Prostate gland (tissue), 2 donors: Measurements from ENCODE around the gene PIRT.

ENCODE experiments used
- POLR2A ChIP-seq: fragments of 450-650 bp; IDR thresholded peaks from one replicate; pipeline ENCODE4 v1.6.1; 2016; ENCODE audit warnings: antibody characterized with exemption, mild to moderate bottlenecking
- POLR2AphosphoS5 ChIP-seq: sonication (generic); formaldehyde crosslinking; IDR thresholded peaks from one replicate; pipeline ENCODE4 v1.6.1; 2017; ENCODE audit warnings: antibody characterized with exemption
- TF ChIP-seq, protein P1 (sequence below), 4 experiments: fragments of 200-600 bp in 2 of 4; fragments of 450-650 bp in 2 of 4; sonication (generic) in 2 of 4; IDR thresholded peaks; 1 replicate in 3 of 4; 2 replicates in 1 of 4; pipeline ENCODE4 v1.5.1; 2016 to 2019; ENCODE audit warnings: antibody characterized with exemption in 4 of 4, mild to moderate bottlenecking in 2 of 4, moderate library complexity in 2 of 4

DNA sequence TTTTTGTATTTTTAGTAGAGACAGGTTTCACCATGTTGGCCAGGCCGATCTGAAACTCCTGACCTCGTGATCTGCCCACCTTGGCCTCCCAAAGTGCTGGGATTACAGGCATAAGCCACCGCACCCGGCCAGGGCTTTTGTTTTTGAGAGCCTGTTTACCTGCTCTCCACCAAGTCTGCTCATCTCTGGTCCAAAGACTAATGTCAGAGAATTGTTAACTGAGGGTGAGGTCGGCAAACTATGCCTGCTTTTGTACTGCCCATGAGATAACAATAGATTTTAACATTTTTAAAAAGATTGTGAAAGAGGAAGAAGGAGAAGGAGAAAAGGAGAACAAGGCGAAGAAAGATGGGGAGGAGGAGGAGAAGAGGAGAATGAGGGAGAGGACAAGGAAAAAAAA lies 60.0 kb downstream of the PIRT start:
- TF ChIP-seq POLR2A = no peak
- TF ChIP-seq, protein P1, sequence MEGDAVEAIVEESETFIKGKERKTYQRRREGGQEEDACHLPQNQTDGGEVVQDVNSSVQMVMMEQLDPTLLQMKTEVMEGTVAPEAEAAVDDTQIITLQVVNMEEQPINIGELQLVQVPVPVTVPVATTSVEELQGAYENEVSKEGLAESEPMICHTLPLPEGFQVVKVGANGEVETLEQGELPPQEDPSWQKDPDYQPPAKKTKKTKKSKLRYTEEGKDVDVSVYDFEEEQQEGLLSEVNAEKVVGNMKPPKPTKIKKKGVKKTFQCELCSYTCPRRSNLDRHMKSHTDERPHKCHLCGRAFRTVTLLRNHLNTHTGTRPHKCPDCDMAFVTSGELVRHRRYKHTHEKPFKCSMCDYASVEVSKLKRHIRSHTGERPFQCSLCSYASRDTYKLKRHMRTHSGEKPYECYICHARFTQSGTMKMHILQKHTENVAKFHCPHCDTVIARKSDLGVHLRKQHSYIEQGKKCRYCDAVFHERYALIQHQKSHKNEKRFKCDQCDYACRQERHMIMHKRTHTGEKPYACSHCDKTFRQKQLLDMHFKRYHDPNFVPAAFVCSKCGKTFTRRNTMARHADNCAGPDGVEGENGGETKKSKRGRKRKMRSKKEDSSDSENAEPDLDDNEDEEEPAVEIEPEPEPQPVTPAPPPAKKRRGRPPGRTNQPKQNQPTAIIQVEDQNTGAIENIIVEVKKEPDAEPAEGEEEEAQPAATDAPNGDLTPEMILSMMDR (IDR thresholded peaks at IDR 0.05) = no peak
- TF ChIP-seq POLR2AphosphoS5 = no peak
